GM18868 (cell line): Measurements from ENCODE around the gene TPCN2.

Experiments
- ATAC-seq: cut with Tn5 transposase; IDR thresholded peaks from one replicate; pipeline ENCODE4 v1.9.1; 2021; ENCODE audit warnings: mild to moderate bottlenecking, moderate library complexity; ENCODE audit not compliant: unreplicated experiment

The TPCN2 gene

DNA sequence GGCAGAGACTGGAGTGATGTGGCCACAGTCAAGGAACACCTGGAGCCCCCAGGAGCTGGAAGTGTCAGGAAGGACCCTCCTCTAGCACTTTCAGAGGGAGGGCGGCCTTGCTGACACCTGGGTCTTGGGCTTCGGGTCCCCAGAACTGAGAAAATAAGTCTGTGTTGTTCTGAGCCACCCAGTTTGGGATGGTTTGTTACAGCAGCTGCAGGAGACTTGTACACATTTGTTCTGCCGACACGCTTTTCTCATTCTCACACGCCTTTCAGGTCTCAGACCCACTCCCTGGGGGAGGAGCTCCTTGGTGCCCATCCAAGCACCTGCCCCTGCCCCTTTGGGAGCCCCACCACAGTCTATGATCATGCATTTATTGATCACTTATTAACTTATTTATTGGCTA, 59.8 kb downstream of the TPCN2 start:
- ATAC-seq, result no peak

DNA sequence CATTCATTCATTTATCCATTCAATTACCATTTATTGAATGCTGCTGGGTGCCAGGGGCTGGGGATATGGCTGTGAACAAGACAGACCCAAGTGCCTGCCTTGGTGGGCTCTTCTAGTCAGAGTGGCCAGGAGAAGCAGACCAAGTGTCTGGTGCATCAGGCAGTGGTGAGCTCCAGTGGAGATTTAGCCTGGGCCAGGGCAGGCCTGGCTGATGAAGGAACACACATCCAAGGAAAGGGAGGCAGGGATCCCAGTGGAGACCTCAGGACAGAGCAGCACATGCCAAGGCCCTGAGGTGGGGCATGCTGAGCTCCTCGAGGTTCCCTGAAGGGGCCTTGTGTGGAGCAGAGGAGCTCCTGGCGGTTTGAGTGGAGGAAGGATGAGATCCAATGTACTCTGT, 60.4 kb downstream of the TPCN2 start:
- ATAC-seq, result no peak

DNA sequence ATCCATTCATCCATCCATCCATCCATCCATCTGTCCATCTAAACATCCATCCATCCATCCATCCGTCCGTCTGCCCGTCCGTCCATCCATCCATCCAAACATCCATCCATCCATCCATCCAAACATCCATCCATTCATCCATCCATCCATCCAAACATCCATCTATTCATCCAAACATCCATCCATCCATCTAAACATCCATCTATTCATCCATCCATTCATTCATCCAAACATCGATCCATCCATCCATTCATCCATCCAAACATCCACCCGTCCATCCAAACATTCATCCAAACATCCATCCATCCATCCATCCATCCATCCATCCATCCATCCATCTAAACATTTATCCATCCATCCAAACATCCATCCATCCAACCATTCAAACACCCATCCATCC, 61.7 kb downstream of the TPCN2 start:
- ATAC-seq, result no peak

DNA sequence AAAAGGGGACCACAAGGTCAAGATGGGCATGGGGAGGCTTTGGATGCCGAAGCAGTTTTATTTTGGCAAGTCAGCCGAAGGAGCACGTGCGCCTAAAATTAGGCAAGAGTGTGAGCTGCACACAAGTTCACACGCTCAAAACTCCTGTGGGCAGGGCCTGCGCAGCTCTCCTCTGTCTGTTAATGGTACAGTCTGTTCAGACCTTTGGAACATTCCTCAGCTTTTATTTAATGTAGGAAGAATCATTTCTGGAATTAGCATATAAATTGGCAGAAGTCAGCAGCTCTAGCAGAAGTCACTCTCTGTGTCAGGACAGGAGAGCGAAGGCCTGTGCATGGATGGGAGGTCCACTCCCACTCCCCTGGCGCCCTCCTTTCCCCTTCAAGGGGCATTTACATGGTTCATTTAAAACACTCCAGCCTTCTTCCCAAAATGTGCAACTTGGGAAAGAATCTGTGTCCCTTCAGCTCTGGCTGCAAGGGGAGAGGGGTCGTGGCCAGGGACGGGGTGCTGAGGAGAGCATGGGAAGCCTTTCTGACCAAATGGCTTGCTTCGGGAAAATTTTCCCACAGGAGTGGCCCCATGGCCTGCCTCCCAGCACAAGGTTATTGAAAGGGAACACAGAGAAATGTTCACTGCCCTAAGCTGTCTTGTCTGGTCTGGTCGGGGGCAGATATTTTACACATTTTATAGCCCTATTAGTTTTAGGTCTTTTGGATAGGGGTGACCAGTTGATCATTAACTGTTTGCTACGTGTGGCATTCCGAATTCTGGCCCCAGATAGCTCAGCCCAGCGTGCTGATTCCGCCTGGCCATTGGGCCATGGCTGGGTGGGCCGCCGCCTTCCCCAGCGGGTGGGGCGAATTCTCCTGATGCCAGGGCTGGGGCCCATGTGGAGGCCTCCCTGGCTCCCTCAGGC, 63.2 kb downstream of the TPCN2 start:
- no peak for ATAC-seq

DNA sequence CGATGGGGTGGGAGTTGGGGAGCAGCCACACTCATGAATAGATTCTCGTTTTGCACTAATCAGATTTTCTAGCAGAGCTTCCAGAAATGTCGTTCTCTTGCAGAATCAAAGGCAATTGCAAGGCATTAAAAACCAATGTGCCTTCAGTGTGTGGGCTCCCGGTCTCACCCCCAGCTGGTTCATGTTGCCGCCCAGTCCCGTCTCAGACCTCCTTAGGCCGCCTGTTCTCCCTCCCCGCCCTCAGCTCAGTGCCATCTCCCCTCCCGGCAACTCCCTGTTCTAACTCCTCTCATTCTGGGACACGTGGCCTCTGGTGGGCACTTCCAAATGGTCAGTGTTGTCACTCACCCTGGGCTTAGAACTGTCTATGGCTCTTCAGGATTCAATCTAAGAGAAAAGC, 64.5 kb downstream of the TPCN2 start:
- no peak for ATAC-seq

DNA sequence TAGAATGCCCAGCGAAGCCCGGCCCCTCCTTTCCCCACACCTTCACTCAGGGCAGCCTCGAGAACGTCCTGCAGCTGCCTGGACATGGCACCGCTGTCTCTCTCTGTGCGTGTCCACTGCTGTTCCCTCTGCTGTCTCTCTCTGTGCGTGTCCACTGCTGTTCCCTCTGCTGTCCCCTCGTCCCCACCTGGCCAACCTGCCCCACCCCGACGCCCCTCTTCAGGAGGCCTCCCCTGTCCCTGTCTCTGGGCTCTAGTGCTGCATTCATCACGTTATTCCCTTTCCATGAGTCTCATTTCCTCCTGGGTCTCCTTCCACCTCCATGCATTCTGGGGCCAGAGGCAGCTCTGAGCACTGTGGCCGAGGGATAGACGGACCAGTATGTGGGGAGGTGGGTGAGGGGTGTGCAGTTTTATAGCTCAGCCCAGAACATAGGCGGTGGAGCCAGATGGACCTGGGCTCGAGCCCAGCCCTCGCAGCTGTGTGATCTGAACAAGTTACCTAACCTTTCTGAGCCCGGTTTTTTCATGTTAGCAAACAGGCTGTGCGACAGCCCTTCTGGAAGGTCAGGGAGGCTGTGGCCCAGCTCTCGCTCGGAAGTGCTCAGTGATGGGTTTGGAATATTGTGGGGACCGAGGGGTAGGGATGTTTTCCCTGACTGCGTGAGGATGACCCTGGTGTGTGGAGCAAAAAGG, 65.1 kb downstream of the TPCN2 start:
- no peak for ATAC-seq

DNA sequence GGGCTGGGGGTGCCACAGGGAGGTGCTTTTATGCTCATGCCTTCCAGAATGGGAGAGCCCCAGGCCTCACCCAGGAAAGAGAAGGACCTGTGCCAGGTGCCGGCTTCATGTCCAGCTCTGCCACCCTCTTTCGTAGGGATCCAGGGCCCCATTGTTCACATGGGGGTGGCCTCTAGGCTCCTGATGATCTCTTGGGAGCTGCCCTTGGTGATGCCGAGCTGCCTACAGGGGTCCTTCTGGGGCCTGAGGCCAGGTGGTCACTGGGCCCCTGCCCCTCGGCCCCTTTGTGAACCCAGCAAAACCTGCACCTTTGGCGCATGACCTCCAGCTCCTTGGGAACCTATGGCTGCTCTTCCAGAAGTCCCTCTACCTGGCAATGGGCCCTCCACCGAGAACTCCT, 65.6 kb downstream of the TPCN2 start:
- ATAC-seq, result no peak

DNA sequence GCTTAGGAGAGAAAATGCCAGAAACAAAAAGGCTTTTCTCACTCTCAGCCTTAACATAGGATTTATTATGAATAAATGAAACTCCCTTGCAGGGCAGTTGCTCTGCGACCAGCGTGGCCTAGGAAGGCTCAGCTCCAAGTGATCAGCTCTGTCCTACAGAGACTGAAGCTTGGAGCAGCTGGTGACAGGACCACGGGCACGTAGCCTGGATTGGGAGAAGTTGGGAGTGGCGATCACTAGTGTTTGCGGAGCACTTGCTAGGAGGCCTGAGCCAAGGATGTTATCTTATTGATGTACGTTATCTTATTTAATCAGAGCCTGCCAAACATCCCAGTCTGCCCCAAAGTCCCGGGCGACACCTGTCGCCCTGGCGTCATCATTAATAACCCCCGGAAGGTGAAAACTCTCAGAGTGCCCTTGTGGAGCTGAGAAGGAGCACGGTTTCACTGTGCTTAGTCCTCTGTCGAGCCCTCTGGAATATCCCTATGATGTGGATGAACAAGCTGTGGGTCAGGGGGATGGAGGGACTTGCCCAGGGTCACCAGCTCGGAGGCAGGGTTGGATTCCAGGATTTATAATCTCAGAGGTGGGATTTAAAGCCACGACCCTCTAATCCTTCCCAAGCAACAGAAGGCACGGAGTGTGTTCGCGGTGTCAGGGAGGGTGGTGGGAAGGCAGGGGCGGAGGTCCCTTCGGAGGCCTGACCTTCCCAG, 66.2 kb downstream of the TPCN2 start:
- ATAC-seq, result no peak

DNA sequence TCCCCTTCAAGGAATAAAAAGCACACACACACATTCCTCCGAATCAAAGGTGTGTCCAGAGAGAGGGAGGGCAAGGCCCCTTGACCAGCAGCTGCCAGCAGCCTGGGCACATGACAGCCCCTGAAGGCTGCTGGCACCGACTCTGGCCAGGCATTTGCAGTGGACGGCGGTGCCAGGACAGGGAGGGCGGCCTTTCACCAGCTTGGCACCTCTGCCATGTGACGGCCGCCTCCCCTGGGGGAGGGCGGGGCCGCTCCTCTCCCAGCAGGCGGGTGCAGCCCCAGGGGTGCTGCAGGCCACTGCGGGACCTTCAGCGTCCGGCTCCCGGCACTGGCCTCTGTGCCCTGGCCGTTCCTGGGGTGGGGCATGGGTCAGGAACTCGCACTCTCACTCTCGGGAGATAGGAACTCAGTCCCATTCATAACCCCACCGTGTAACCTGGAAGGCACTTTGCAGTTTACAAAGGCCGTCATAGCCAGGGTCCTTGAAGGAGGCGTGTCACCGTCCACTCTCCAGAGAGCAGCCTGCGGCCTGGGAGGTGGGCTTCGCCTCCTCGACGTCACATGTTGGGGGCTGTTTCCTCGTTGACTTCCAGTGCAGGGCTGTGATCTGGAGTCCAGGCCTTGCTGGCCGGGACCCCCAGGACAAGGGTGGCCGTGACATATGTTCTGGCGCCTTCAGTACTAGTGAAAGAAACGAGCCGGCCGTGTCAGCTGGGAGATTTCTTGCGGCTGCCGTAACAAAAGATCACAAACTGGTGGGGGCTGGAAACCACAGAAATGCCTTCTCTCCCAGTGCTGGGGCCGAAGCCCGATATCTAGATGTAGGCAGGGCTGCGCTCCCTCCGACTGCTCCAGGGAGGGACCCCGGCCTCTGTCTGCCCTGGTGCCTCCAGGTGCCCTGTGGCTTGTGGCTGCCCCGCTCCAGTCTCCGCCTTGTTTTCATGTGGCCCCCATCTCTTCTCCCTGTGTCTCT, 67.1 kb downstream of the TPCN2 start:
- ATAC-seq, result no peak

DNA sequence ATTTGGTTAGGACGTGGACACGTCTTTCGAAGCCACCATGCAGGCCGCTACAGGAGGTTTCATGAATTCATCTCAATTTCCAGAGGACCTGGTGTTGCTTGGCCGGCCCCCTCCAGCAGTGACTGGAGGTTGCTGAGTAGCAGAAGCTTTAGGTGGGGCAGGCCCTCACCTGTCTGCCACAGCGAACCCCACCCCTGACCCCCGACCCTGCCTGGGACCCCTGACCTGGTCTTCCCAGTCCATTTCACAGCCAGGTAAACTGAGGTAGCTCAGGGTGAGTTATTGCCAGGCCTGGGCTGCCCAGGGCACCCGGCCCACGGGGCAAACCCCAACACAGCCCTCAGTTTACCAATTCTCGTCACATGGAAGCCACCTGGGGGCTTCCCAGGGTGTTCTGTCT, 67.9 kb downstream of the TPCN2 start:
- no peak for ATAC-seq

DNA sequence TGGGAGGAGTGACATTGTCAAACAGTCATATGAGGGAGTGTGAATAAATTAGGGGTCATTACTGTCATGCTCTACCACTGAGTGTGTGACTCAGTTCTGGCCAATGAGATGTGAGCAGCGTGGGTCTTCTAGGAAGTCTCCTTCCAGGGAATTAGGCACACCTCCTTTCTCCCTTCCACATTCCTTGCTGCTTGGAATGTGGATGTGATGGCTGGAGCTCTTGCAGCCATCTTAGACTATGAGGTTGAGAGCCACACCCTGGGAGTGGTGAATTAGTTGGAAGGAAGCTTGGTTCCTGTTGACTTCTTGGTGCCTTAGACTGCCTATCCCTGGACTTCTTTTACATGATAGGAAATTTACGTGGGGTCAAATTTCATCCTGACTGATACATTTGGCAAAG, 70.5 kb downstream of the TPCN2 start:
- no peak for ATAC-seq

DNA sequence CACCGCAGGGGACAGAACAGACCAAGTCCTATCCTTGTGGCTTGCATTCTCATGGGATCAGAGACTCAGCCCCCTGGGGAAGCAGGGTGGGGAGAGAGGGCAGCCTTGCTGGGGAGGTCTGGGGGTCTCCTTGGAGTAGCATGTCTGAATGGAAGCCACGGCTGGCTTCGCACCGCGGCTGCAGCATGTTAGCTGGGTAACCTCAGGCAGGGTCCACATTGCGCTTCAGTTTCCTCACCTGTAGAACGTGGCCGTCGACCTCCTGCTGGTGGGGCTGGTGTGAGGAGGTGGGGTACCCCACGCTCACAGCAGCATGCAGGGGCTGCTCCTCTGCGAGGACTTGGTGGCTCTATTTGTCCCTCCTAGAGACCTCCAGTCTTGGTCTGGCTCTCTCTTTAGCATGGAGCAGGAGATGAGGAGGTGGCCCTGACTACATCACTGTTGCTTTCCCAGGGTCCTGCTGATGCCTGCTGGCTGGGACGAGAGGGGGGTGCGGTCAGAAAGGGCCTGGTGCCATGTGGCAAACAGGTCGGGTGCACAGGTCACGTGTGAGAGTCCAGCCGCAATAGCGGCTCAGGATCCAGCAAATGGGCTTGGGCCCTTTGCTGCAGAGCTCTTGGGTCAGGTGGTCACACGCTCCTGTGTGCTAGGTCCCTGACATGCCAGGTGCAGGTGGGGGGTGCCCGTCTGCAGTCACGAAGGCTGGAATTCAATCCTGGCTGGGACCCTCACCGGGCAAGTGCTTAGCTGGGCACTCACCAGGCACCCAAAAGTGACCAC, 71.6 kb downstream of the TPCN2 start:
- no peak for ATAC-seq

DNA sequence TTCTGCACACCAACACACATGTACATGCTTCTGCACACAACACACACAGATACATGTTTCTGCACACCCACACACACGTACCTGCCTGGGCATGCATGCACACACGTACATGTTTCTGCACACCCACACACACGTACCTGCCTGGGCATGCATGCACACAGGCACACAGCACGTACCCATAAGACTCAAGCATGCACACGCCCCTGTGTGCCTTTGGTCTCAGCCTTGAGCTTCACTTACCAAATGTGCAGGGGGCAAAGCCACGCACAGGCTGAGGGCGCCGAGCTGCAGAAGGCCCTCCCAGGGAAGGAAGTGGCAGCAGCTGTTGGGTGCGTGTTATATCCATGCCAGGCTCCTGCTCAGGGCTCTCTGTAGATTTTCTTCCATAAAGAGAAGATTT, 72.3 kb downstream of the TPCN2 start:
- ATAC-seq, result no peak

DNA sequence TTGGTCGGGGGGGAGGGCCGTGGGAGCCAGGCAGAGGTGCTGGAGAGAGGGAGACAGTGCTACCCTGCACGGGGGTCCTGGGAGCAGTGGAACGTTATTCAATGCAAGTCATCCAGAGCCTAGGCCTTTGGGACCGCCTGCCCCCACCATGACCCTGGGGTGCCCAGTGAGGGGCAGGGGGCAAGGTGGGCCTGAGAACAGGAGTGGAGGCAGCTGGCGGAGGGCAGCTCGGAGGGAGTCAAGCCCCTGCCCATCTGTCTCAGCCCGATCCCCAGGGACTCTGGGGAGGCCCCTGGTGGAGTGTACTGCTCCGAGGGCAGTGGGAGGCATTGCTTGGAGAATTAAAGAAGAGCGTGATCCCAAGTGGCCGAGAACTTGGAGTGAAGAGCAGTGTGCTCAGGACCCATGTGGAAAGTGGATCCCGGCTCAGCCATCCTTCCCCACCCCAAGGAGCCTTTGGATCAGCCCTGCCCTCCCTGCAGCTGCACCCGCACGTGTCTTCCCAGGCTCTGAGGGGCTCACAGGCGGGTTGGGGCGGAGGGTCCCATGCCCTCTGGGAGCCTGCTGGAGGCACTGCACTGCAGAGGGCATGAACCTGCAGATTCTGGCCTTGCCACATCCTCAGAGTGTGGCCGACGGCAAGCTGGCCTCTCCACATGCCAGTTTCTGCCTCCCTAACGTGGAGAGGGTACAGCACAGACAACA, 73.0 kb downstream of the TPCN2 start:
- no peak for ATAC-seq

DNA sequence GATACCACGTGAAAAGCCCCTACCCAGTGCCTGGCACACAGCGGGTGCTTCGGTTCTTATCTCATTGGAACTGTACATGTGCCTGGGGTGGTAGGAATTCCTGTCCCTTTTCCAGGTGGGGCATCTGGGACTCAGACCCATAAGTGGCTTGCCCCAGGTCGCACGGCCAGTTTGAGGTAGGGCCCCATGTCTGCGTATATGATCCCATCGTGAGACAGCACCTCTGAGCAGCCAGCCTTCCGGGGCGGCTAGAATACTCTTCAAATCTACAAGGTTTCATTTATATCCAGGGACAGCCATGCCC, 73.5 kb downstream of the TPCN2 start:
- no peak for ATAC-seq

DNA sequence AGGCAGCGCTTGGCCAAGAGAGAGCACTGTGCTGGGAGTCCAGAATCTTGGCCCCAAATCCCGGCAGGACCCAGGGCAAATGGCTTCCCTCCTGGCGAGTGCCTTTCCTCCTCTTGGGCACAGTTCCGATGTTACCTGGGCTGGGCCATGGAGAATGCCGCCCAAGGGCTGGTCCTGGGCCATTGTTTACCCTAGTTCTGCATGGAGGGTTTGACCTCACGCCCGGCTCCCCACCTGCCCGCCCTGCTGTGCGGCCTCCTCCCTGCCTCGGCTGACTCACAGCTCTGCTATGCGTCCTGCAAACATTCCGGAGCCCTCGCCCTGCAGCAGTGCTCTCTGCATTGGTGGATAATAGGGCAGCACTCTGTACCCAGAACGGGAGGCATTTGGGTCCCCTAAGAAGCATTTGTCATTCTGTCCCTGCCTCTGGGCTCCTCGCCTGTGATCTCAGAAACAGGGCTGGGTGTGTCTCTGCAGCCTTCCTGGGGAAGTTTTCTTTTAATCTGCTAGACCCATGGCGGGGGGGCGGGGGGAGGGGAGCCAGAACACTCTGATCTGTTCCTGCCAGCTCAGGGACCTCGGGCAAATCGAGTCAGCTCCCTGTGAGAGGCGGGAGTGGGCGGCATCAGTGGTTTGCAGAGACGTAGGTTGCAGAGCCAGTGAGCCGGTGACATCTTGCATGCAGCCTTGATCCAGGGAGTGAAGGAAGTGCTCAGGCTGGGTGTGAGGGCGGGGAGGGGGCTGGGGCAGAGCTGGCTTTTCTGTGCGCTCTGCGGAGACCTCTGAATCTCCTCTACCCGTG, 74.1 kb downstream of the TPCN2 start:
- ATAC-seq, result no peak

DNA sequence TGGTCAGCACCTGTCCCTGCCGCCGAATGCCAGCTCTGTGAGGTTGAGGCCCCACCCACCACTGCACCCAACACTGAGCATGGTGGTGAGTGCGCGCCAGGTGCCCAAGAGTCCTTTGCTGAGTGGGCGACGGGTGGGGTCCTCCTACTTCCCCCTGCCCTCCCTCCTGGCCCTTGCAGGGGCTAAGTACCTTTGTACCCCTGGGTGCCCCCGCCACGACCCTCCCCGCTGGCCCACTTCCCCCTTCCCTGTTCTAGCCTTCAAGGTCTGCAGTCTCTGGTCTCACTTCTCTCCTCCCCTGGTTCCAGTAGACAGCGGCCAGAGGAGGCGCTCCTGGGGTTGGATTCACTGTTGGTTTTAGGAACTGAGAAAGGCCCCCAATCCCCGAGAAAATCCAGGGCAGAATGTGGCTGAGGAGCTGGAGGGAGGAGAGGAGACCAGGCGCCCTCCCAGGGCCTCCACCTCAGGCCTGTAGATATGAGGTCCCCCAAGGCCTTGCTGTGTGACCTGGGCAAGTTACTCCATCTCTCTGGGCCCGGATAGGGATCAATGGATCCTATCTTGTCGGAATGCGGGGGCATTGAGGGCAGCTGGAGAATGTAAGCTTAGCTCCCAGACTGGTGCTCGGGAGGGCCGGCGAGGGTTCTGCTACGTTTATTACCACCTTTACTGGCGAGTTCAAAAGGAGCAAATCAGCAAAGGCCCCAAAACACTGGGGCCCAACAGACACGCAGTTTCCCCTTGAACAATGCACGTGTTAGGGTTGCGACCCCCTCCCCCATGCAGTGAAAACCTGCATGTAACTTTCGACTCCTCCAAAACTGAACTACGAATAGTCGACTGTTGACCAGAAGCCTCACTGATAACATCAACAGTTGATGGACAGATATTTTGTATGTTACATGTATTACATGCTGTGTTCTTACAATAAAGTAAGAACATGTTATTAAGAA, 75.1 kb downstream of the TPCN2 start:
- ATAC-seq, result no peak
